Stimulated activated CD8-positive, alpha-beta memory T cell treated with anti-CD3 and anti-CD28 coated beads, Interleukin-12 subunit alpha, Interleukin-12 subunit beta, amount 100 ng/mL, for 1 hour (primary cell): ENCODE data around the gene PTTG1.

Experiments
- DNase-seq: peaks from one replicate; pipeline ENCODE4 v3.0.0-alpha.2; 2020; ENCODE audit warnings: low read depth

PTTG1 gene

DNA sequence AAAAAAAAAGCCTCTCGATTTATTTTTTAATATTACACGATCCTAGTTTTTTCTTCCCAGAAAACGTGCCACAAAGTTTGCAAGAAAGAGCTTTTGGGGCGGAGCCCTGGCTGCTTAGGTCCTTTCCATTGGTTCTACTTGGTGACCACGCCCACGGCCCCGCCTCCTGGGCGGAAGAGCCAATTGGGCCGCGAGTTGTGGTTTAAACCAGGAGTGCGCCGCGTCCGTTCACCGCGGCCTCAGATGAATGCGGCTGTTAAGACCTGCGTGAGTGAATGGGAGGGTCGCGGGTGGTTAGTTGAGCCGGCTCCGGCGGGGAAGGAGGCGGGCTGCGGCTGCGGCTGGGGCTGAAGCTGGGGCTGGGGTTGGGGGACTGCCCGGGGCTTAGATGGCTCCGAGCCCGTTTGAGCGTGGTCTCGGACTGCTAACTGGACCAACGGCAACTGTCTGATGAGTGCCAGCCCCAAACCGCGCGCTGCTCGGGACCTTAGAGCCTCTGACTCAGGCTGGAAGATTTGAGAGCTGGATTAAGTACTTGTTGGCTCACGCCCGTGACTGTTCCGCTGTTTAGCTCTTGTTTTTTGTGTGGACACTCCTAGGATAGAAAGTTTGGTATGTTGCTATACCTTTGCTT lies at the start of gene PTTG1:
TSS of gene PTTG1 (plus strand) at position 231 of the 634 bp plus-strand sequence. CDS start 458 bp downstream, outside the sequence.
- peak; percentile 81 for DNase-seq

DNA sequence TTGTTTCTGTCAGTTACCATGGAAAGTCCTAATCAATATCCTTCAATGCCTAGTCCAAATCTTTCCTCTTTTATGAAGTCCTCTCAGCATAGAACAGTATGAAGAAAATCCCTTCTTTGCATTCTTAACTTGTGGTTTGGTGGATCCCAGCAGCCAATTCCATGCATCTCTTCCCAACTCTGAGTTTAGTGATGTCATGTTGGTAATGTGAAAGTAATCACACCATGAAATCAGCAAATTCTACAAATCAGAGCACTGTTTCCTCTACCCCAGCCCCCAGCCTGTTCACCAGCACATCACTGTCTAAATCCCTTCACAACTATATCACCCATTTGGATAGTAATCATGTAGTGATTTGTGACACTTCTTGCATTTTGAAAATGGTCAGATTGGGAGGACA lies 46.5 kb upstream of the PTTG1 start:
- DNase-seq: no peak

DNA sequence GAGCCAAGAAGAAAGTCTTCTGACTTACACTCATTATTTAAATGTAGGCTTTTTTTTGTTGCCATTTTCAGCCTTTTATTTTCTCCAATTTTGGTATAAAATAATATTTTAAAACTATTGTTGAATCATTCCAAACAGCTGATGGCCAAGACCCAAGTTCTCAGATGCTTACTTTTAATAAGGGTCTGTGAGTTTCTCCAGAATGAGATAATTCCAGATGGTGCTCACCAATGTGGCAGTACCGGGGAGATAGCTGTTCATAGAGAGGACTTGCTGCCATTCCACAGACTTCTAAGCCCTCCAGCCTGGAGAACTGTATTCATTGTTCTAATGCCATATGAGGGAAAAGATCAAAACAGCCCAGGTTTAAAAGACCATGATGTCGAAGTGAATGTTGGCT lies 46.0 kb upstream of the PTTG1 start:
- DNase-seq: no peak

DNA sequence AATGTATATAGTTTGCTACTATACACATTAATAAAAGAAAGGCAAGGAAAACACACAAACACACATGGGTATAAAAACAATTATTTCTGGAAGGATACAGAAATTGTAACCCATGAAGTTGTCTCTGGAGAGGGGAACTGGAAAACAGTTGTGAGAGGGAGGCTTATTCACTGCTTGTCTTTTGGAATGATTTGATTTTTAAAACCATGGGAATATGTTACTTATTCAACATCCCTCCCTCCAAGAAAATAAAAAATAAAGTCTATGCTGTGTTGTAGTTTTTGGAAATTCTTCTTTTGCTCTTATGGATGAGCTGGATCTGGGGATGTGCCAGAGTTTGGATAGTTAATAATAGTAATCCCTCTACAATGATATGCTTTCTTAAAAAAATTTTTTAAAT lies 45.2 kb upstream of the PTTG1 start:
- no peak for DNase-seq

DNA sequence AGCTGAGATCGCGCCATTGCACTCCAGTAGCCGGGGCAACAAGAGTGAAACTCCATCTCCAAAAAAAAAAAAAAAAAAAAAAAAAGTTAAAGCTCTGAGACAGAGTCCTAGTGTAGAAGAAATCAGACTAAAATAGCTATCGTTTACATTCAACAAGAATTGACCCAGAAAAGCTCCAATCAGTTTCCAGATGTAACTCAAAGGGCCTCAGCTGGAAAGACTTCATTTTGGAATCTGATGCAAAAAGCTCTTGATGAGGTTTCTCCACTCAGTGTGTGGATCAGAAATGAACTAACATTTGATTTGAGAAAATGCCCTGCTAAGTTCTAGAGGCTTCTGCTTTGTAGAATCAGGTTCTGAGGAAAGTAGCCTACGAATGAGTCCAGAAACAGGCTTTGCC lies 44.0 kb upstream of the PTTG1 start:
- no peak for DNase-seq

DNA sequence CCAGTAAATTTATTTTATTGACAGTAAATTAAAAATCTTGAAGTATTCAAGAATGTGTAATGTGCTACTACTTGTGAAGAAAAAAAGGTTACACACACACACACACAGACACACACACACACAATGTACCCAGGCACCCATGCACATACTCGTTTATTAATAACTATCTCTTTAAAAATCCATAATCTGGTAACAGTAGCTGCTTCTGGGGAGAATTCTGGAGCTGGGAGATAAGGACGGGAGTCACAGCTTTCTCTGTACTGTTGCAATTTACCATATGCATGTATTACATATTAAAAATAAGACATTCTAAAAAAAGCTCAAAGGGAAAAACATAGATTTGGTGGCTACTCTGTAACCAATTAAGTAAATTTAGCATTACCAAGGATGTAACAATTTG lies 43.3 kb upstream of the PTTG1 start:
- DNase-seq: no peak

DNA sequence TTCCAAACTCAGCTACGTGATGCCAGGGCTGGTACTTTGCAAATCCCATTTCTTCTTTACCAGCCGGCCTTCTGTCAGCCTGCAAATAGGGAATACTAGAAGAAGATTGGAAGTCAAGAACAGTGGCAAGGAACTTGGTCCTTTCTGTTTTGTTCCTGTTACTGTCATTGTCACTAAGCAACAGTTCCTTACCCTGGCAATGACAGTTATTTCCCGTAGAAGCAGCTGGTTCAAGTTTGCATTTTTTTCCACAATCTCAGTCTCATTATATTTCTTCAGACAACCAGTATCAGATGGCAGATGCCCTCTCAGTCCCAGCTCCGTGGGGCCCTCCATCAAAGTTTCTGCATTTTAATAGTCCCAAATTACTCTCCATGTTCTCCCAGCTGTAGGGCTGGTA lies 42.1 kb upstream of the PTTG1 start:
- no peak for DNase-seq

DNA sequence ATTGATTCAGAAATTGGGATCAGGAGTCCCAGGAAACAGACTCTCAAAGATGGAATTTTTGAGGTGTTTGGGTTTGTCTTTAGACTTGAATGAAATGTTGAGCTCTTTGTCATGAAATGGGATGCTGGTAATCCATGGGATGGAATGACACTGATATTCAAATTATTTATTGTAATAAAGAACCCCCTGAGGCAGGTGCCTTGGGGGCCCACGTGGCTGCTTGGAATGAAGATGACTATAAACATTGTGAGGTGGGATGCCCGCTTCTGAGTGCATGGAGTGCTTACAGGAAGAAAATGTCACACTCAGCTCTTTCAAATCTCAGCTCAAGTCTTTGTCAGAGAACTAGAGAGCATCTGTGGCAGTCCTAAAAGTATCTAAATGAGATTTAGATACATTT lies 41.6 kb upstream of the PTTG1 start:
- no peak for DNase-seq

DNA sequence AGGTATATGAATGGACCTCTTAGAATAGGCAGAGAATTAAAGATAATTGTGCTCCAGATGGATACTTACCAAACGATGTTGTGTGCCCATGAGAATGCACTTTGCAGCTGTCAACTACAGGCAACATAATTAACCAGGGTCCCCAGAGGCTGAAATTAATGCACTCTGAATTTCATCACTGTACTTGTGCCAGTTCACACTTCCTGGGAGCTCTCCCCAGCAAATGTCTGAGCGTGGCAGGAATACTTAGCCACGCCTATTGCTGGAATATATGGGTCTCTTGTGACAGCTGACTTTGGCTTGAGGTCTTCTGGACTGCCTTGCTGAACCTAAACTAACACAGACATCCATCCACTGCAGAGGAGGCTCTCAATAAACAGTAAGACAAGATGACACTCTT lies 39.3 kb upstream of the PTTG1 start:
- no peak for DNase-seq

DNA sequence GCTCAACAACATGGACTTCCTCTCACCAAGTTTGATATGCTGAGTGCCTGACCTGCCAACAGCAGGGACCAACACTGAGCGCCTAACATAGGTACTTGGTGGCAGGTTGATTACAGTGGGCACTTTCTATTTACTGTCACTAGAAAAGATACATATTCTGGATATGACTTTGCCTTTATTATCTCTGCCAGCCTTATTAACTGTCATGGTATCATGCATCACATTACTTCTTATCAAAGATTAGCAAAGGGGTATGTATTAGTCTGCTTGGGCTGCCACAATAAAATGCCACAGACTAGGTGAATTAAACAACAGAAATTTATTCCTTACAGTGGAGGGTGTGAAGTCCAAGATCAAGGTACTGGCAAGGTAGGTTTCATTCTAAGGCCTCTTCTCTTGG lies 37.0 kb upstream of the PTTG1 start:
- no peak for DNase-seq

DNA sequence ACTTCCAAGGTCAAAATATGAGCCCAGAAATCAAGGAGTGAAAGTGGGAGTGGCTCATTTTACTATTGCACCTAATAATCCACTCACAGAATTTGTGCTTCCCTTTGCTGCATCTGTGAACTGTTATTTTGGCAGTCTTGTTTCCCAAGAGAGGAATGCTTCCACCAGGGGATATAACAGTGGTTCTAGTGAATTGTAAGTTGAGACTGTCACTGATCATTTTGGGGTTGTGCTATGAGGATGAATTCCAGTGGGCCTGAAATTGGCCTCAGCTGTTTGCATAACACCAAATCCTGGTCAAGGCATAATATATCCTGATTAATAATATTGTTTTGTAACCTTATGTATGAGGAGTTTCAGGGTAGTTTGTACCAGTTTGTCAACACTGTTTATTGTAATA lies 36.2 kb upstream of the PTTG1 start:
- no peak for DNase-seq

DNA sequence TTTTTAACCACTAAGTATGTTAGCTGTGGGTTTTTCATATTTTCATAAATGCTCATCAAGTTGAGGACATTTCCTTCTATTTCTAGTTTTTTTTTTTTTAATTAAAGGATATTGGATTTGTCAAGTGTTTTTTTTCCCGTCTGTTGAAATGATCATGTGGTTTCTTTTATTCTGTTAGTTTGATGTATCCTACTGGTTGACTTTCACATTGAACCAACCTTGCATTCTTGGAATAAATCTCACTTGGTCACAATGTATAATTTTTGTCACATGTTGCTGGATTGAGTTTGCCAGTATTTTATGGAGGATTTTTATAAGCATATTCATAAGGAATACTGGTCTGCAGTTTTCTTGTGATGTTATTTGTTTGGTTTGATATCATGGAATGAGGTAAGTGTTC lies 34.2 kb upstream of the PTTG1 start:
- no peak for DNase-seq

DNA sequence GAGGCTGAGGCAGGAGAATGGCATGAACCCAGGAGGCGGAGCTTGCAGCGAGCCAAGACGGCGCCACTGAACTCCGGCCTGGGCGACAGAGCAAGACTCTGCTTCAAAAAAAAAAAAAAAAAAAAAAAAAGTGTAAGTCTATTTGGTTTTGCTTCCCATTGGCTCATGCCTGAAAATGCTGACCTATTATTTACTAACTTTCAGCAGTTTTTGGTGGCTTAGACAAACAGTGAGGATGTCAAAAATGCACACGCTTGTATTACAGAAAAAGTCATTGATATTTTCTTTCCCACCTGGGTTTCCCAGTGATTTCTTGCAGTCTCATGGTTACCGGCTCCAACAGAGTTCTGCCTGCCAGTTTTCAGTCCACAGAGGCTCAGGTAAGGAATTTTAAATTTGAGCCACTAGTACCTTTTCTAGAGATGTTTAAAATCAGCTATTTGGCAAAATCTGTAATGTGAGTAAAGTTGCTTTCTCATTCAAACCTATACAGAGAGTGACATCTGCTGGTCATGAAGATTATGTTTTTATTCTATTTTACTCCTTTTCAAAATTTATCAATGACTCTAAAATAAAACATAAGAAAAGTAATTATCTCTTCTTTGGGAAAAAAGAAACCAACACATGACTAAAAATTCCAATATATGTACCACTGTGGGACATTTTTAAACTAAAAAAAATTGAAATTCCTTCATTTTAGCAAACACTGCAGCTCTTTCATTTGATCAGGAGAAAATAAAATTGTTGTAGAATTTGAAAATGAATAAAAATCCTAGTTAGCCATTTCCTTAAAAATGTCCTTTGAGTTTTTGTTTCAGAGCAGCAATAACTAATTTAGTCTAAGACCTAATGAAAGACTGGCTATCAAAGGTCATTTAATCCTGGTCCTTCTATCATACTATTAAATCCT lies 30.6 kb upstream of the PTTG1 start:
- DNase-seq: no peak

DNA sequence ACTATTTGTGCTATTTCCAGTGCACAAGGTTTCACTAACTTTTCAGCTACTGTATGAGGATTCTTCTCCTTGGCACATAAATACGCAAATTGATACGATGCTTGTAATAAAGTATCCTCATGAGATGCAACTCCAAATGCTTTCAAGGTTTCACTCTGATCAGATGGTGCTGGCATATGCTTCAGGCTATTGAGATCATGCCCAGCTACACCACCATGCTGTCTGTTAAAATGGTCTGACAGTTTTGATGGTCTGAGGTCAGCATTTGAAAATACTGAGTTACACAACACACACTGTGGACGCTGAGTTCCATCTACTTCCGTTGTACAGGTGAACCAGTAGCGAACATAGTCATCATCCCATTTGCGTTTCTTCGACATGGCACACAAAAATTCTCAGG lies 26.5 kb upstream of the PTTG1 start:
- no peak for DNase-seq

DNA sequence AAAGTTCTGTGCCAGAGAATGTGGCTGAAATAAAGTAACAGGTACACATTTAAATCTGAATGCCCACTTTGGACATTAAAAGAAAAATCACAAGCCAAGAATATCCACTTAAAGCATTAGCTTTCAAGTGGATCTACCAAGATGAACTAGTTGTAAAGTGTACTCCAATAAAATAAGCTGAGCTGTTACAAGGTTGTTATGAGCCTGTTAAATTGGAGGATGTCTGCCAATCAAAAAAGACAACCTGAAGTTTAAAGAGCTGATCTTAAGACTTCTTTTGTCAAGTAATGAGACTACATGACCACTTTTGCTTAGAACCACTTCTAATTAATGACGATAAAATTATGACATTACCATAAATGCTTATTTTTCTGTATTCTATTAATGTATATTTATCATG lies 24.2 kb upstream of the PTTG1 start:
- DNase-seq: no peak

DNA sequence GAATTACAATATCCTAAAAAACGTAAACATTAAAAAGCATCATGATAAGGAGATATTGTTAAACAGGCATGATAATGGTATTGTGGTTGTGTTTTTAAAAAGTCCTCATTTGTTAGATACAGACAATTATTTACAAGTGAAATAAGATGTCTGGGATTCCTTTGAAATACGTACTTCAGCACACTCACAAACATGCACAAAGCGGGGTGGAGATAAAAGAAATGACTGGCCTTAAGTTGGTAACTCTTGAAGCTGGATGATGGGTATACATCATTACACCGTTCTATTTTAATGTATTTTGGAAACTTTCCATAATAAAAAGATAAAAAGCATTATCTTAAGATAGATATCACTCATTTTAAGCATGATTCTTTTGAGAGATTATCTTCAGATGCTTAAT lies 22.8 kb upstream of the PTTG1 start:
- DNase-seq: no peak

DNA sequence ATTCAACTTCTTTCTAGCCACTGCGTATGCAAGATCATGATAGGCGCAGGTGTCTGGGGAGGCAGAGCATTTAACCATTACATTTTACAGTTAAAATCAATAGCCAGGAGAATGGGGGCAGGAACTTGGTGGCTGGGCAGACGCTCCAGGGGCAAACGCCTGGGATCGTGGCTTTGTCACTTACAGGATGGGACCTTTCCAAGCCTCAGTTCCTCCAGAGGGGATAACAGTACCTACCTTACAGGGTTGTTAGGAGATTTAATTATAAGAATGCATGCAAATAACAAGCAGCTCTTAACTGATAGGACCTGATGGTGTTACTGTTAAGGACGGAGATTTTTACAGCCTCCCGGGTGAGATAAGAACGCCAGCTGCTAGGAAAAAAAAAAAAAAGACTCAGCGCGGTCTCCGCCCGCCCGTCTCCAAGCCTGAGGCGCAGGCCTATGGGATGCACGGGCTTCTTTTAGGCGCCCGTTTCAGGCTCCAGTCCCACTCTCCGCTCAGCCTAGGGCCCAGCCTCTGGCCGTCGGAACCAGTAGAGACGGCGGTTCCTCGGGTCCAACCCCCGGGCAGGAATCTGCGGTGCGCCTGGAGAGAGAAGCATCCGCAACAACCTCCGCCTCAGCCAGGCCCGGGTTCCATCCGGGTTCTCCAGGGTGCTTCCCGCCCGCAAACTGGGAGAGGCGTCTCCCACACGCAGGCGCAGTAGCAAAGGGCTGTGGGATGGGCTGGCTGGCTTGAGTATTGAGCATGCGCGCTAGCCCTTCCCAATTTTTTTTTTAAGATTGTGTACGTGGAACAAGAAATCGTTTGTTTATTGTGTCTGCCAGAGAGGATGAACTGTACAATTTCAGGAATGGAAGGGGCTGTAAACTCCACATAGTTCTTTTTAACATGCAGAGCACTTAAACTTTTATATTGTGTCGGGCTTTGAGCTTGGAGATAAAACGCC lies 22.0 kb upstream of the PTTG1 start, which contains the start of gene FAM200C:
TSS of gene FAM200C (minus strand) at position 653 of the 952 bp plus-strand sequence. CDS start 4,564 bp downstream, outside the sequence.
- peak; percentile 40 for DNase-seq

DNA sequence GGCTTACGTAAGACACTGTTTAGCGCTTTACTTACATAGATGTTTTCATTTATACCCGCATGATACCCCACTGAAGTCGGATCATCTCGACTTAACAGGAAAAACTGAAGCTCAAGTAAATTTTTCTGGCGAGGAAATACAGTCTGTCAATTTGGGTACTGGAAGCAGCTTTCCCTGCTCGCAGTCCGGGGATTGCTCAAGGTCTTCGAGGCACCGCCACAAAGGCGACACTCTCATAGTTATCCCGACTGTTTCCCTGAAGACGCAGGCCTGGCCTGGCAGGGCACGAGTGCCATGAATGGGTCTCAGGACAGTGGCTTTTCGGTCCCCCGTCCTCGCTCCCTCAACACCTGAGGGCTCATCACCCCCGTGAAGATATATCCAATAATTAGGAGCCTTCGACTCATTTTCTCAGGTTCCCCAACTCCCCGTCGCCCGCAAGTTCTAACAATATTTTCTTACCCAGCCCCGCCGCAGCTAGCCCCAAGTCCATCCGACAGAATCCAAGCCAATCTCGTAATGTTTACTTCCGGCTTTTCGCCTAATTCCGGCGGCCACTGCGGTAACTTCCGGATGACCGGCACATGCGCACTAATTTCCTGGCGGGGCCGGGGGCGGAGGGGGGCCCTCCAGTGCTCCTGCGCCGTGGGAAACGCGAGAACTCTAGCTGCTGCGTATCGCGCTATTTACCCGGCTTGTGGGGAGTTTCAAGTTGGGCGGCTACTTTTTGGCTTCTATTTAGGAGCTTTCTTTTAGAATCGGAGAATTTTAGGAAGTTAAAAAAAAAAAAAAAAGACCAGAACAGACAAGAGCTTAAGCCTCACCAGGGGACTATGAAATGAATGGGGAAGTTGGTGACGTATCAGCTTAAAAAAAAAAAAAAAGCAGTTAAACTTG lies 2.8 kb upstream of the PTTG1 start, which contains the start of gene SLU7:
TSS of gene SLU7 (minus strand) at position 521 of the 897 bp plus-strand sequence. CDS start 3,787 bp downstream, outside the sequence.
- DNase-seq: peak; percentile 89

DNA sequence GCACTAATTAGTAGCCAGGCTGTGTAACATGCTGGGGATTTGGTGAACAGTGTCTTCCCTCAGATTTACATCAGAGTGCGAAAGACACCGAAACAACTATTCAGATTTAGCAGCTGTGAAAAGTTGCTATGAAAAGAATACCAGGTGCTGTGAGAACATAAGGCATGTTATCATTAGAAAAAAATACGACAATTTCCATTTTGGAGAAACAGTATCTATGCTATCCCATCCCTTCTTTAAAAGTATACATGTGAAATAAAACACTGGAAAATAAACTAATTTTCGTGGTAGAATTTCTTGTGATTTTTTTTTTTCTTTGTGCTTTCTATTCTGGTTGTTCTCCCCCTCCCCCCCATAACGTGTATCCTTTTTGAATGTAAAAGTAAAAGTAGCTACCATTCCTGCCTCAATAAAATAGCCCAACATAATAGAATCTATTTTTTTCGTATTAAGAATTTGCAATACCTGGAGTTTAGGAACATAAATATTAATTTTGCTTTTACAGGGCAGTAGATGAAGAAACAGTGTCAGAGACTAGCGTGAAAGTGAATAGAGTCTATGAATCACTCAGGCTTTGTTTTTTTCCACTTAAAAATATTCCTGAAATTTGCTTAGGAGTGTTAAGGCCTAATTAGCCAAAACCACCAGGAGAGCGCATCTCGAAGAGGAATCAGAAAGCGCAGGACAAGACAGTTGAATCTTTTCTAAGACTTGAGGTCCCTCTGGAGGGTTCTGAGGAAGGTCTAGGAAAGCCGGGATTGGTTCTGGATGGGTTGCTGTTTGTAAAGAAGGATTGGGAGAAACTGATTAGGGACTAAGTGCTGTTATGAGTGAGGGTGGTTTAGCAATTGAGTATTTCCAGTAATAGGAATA lies 2.0 kb upstream of the PTTG1 start:
- no peak for DNase-seq

DNA sequence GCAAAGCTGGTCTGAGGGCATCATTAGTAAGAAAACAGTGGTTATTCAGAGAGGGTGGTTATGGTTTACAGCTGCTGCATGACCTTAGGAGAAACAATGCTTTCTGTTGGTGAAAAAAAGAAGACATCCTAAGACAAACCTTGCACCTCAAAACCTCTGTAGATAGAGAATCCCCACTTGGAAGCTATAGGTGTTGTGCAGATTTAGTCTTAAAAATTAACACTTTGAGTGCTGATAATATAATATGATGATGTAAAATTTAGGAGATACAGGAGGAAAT lies 1.4 kb upstream of the PTTG1 start:
- no peak for DNase-seq
